ENCODE data around the gene EPB41. TPM values are rescaled to one million over a fixed set of nuclear protein-coding genes. Genes with fewer than 3 reads are reported as not detected.

EPB41 gene
- polyA plus RNA-seq, 2 of the 4 experiments (the other 2 are of a cell fraction), result 4.9 to 12.8 TPM

DNA sequence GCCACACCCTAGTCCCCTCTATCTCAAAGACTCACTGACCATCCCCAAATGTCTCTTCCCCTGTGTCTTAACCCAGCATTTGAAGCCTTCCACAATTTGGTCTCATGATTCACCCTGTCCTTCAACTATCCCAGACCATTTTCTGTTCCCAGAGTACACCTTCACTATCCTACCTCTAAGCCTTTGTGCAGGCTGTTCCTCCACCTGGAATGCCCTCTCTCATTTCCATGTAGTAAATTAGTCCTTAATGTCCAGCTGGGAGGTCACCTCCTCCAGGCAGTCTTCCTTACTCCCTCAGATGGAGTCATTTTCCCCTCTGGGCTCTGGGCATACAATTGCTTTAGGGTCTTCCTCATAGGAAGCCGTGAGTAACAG is 31.1 kb upstream of the EPB41 start:
- POLR2A ChIA-PET, result no interaction called here
- 100% methylated on average over 1 of the region's 1 CpG for WGBS (ENCODE audit: missing lambda C conversion rate)
- CTCF ChIA-PET, result interaction anchor here (1.7 to 12.9 kb wide), 4 partner anchors 16 to 318 kb away, joined by 5 to 512 read pairs (median 8); no protein-coding TSS in a partner anchor
- no peak for FAIRE-seq
- peaks cover 40% of the 10 kb centered on the region for H3K4me1 ChIP-seq
- TF ChIP-seq POLR2A (IDR thresholded peaks at IDR 0.05; ENCODE audit: low read length), result no peak
- TF ChIP-seq SMC3 (IDR thresholded peaks at IDR 0.05), result no peak
- TF ChIP-seq ZFP36 (IDR thresholded peaks at IDR 0.05; ENCODE audit: borderline replicate concordance, partially characterized antibody), result peak; percentile 59
- no peak for TF ChIP-seq NFE2L2 (conservative IDR thresholded peaks at IDR 0.05; ENCODE audit: low read length)
- no peak for DNase-seq (ENCODE audit: low read depth in 1 of 2, low spot score in 1 of 2)
- H3K4me3 ChIP-seq, result no peak overlapping the region
- H3K4me2 ChIP-seq, result no peak overlapping the region
- H3K27ac ChIP-seq, result peak overlapping the region in 1 of 2 experiments; percentile 91; a peak in 3 of 6 replicates
- no peaks in the 10 kb centered on the region for H3K9me3 ChIP-seq
- no peak for ATAC-seq

DNA sequence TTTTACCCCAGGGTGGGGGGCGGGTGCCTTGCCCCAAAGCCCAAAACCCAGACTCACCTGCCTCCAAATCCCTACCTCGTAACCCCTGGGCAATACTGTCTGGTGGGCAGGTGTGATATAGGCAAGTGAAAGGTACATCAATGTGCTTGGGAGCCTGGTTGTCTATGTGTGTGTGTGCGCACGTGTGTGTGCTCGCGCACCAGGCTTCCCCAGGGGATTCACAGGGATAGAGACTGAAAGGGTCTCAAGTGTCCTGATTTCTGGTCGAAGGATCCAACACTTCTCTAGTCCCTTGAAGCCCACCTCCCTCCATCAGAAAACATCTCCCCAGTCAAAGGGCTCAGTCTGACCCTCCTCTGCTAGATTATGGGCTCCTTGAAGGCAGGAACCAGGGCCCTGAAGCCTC is 28.9 kb upstream of the EPB41 start:
- POLR2A ChIA-PET, result interaction anchor here (0.6 to 0.7 kb wide), 2 partner anchors 139 to 296 kb away, joined by 3 to 4 read pairs; partner anchors contain the start of gene SRSF4
- ATAC-seq, result no peak
- DNase-seq (ENCODE audit: low read depth in 1 of 2, low spot score in 1 of 2), result no peak
- FAIRE-seq, result no peak
- TF ChIP-seq, protein P1, sequence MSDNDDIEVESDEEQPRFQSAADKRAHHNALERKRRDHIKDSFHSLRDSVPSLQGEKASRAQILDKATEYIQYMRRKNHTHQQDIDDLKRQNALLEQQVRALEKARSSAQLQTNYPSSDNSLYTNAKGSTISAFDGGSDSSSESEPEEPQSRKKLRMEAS (IDR thresholded peaks at IDR 0.05), result no peak
- no peak for TF ChIP-seq MAZ (IDR thresholded peaks at IDR 0.05; ENCODE audit: borderline replicate concordance, low read depth, low read length)
- TF ChIP-seq MYC (IDR thresholded peaks at IDR 0.05; ENCODE audit: borderline replicate concordance, low read length), result no peak
- no peak for TF ChIP-seq CEBPB (IDR thresholded peaks at IDR 0.05)
- no peak for TF ChIP-seq ZFP36 (IDR thresholded peaks at IDR 0.05; ENCODE audit: borderline replicate concordance, partially characterized antibody)
- no peak for TF ChIP-seq EP300 (IDR thresholded peaks at IDR 0.05)
- TF ChIP-seq, protein P2, sequence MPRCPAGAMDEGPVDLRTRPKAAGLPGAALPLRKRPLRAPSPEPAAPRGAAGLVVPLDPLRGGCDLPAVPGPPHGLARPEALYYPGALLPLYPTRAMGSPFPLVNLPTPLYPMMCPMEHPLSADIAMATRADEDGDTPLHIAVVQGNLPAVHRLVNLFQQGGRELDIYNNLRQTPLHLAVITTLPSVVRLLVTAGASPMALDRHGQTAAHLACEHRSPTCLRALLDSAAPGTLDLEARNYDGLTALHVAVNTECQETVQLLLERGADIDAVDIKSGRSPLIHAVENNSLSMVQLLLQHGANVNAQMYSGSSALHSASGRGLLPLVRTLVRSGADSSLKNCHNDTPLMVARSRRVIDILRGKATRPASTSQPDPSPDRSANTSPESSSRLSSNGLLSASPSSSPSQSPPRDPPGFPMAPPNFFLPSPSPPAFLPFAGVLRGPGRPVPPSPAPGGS (IDR thresholded peaks at IDR 0.05), result no peak
- TF ChIP-seq KDM1A (IDR thresholded peaks at IDR 0.05; ENCODE audit: low read depth), result no peak
- no peak for TF ChIP-seq CHD2 (IDR thresholded peaks at IDR 0.05; ENCODE audit: low read length, partially characterized antibody)
- TF ChIP-seq, protein P3, sequence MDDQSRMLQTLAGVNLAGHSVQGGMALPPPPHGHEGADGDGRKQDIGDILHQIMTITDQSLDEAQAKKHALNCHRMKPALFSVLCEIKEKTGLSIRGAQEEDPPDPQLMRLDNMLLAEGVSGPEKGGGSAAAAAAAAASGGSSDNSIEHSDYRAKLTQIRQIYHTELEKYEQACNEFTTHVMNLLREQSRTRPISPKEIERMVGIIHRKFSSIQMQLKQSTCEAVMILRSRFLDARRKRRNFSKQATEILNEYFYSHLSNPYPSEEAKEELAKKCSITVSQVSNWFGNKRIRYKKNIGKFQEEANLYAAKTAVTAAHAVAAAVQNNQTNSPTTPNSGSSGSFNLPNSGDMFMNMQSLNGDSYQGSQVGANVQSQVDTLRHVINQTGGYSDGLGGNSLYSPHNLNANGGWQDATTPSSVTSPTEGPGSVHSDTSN (IDR thresholded peaks at IDR 0.05), result no peak
- no peak for TF ChIP-seq FOSB (CRISPR knock-in tag; IDR thresholded peaks at IDR 0.05)
- no peak for TF ChIP-seq JUN (IDR thresholded peaks at IDR 0.05)
- TF ChIP-seq HOXB13 (CRISPR knock-in tag; IDR thresholded peaks at IDR 0.05; ENCODE audit: low read depth), result no peak
- no peak for TF ChIP-seq SMC3 (IDR thresholded peaks at IDR 0.05)
- no peak for TF ChIP-seq TP53 (CRISPR knock-in tag; IDR thresholded peaks at IDR 0.05)
- TF ChIP-seq ZNF302 (CRISPR knock-in tag; IDR thresholded peaks at IDR 0.05), result no peak
- TF ChIP-seq JUNB (IDR thresholded peaks at IDR 0.05), result no peak
- TF ChIP-seq, protein P4, sequence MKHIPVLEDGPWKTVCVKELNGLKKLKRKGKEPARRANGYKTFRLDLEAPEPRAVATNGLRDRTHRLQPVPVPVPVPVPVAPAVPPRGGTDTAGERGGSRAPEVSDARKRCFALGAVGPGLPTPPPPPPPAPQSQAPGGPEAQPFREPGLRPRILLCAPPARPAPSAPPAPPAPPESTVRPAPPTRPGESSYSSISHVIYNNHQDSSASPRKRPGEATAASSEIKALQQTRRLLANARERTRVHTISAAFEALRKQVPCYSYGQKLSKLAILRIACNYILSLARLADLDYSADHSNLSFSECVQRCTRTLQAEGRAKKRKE (CRISPR knock-in tag; IDR thresholded peaks at IDR 0.05; ENCODE audit: low read depth), result no peak
- 75% methylated on average over 7 of the region's 7 CpGs for WGBS (ENCODE audit: missing lambda C conversion rate)
- H3K4me1 ChIP-seq, result peaks cover 40% of the 10 kb centered on the region
- H3K27ac ChIP-seq, result peak overlapping the region; percentile 91 to 96
- H3K9me3 ChIP-seq, result no peaks in the 10 kb centered on the region
- CTCF ChIA-PET, result interaction anchor here (0.7 to 12.9 kb wide), 5 partner anchors 9 to 316 kb away, joined by 3 to 512 read pairs (median 6); no protein-coding TSS in a partner anchor
- H3K4me3 ChIP-seq, result no peak overlapping the region
- H3K4me2 ChIP-seq, result peak overlapping the region; percentile 71

DNA sequence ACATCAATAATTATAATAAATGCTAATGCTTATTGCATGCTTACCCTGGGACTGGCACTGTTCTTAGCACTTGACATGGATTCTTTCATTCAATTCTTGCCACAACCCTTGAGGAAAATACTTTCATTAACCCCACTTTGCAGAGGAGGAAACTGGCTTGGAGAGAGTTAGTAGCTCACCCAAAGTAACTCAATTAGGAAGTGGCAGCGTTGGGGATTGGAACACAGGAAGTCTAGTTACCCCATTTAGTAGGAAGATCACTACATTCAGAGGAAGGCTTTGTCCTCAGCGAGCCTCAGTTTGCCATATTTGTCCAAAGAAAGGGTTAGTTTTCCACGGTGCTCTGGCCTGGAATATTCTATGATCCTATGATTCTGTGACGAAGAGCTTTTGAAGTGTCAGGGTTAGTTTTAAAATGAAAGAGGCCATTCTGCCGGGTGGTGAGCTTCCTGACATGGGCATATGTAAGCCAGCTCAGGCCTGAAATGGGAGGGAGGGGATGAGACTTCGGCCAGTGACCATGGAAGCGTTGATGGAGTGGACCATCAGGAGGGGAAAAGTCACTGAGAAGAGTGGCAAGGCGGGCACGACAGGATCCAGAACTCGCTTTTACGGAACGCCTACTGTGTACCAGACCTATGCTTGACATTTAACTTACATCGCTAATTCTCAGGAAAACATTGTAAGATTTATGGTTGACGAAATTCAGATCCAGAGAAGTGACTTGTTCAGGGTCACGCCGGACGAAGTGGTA is 28.2 kb upstream of the EPB41 start:
- FAIRE-seq (no peak), DNase-seq (ENCODE audit: low read depth in 1 of 2, low spot score in 1 of 2) (no peak), ATAC-seq (no peak)
- peaks cover 40% of the 10 kb centered on the region for H3K4me1 ChIP-seq
- POLR2A ChIA-PET, result no interaction called here
- peak overlapping the region; percentile 89 for H3K4me3 ChIP-seq
- H3K9me3 ChIP-seq, result no peaks in the 10 kb centered on the region
- CTCF ChIA-PET, result interaction anchor here (0.7 to 1.0 kb wide), 2 partner anchors 9 to 145 kb away, joined by 3 to 5 read pairs; no protein-coding TSS in a partner anchor
- H3K27ac ChIP-seq, result peak overlapping the region; percentile 91 to 96
- H3K4me2 ChIP-seq, result peak overlapping the region; percentile 99
- WGBS (ENCODE audit: missing lambda C conversion rate), result 74% methylated on average over 17 of the region's 17 CpGs
- no peak for TF ChIP-seq MAFK (IDR thresholded peaks at IDR 0.05; ENCODE audit: partially characterized antibody)
- TF ChIP-seq ZNF302 (CRISPR knock-in tag; IDR thresholded peaks at IDR 0.05), result no peak
- no peak for TF ChIP-seq FOSB (CRISPR knock-in tag; IDR thresholded peaks at IDR 0.05)
- TF ChIP-seq NR3C1 (IDR thresholded peaks at IDR 0.05), result no peak
- TF ChIP-seq ZSCAN20 (CRISPR knock-in tag; IDR thresholded peaks at IDR 0.05), result no peak
- TF ChIP-seq FOXS1 (CRISPR knock-in tag; IDR thresholded peaks at IDR 0.05), result no peak
- TF ChIP-seq POLR2AphosphoS2 (conservative IDR thresholded peaks at IDR 0.05; ENCODE audit: low read length), result no peak
- TF ChIP-seq CHD2 (IDR thresholded peaks at IDR 0.05; ENCODE audit: low read length, partially characterized antibody), result no peak
- TF ChIP-seq BHLHE40 (IDR thresholded peaks at IDR 0.05; ENCODE audit: low read depth, low read length), result no peak
- no peak for TF ChIP-seq NFE2L2 (conservative IDR thresholded peaks at IDR 0.05; ENCODE audit: low read length)
- TF ChIP-seq RNF2 (IDR thresholded peaks at IDR 0.05; ENCODE audit: borderline replicate concordance, low read depth), result no peak
- TF ChIP-seq JUNB (IDR thresholded peaks at IDR 0.05), result no peak
- no peak for TF ChIP-seq ZC3H11A (IDR thresholded peaks at IDR 0.05)
- no peak for TF ChIP-seq FOSL2 (IDR thresholded peaks at IDR 0.05)
- no peak for TF ChIP-seq FOSL2 (CRISPR knock-in tag; IDR thresholded peaks at IDR 0.05)
- TF ChIP-seq ZFP36 (IDR thresholded peaks at IDR 0.05; ENCODE audit: borderline replicate concordance, partially characterized antibody), result no peak
- TF ChIP-seq, protein P5, sequence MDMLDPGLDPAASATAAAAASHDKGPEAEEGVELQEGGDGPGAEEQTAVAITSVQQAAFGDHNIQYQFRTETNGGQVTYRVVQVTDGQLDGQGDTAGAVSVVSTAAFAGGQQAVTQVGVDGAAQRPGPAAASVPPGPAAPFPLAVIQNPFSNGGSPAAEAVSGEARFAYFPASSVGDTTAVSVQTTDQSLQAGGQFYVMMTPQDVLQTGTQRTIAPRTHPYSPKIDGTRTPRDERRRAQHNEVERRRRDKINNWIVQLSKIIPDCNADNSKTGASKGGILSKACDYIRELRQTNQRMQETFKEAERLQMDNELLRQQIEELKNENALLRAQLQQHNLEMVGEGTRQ (IDR thresholded peaks at IDR 0.05), result no peak
- TF ChIP-seq RFX5 (IDR thresholded peaks at IDR 0.05), result no peak

Measured in A549 (cell line).